MM.1S (cell line): ENCODE measurements around the gene PACRG.
A peak's percentile ranks its signal among the peaks of the same experiment; 100 is the strongest.
"Not testable (repeated sequence)": the region's sequence is repeated elsewhere in the genome, so short reads cannot be mapped to it uniquely, and the experiment has no call there.

Experiments
- DNase-seq: peaks from one replicate; pipeline ENCODE4 v3.0.0-alpha.2; 2015
- H2AFZ ChIP-seq: fragments of 300-600 bp; sonication (generic); 2 replicates; pipeline ENCODE4 v1.6.0; 2016; ENCODE audit warnings: antibody characterized with exemption, low read length
- H3F3A ChIP-seq: fragments of 300-600 bp; sonication (generic); 2 replicates; pipeline ENCODE4 v1.6.1; 2016; ENCODE audit warnings: mild to moderate bottlenecking, antibody characterized with exemption, low read length, moderate library complexity, mixed read lengths; ENCODE audit not compliant: insufficient read depth
- H3K27ac ChIP-seq: fragments of 300-600 bp; sonication (generic); 2 replicates; pipeline ENCODE4 v1.5.1; 2016; ENCODE audit warnings: mild to moderate bottlenecking, low read length
- H3K27me3 ChIP-seq: fragments of 300-600 bp; sonication (generic); replicated peaks from 2 replicates; pipeline ENCODE4 v1.6.0; 2016; ENCODE audit warnings: low read length; ENCODE audit not compliant: insufficient read depth
- H3K36me3 ChIP-seq: fragments of 300-600 bp; sonication (generic); replicated peaks from 2 replicates; pipeline ENCODE4 v1.6.1; 2016; ENCODE audit warnings: mild to moderate bottlenecking, low read length, mixed read lengths; ENCODE audit not compliant: insufficient read depth
- H3K4me1 ChIP-seq: fragments of 300-600 bp; sonication (generic); 2 replicates; pipeline ENCODE4 v1.6.1; 2016; ENCODE audit warnings: low read length, mixed read lengths
- H3K4me2 ChIP-seq: fragments of 300-600 bp; sonication (generic); 2 replicates; pipeline ENCODE4 v1.6.0; 2016; ENCODE audit warnings: low read depth, low read length
- H3K4me3 ChIP-seq: fragments of 300-600 bp; sonication (generic); 2 replicates; pipeline ENCODE4 v1.5.1; 2016; ENCODE audit warnings: low read length, mixed read lengths
- H3K79me2 ChIP-seq: fragments of 300-600 bp; sonication (generic); 2 replicates; pipeline ENCODE4 v1.6.1; 2016; ENCODE audit warnings: mixed run types, low read length, mixed read lengths
- H3K9ac ChIP-seq: fragments of 300-600 bp; sonication (generic); 2 replicates; pipeline ENCODE4 v1.6.1; 2016; ENCODE audit warnings: low read length, mixed read lengths
- H3K9me2 ChIP-seq: fragments of 300-600 bp; sonication (generic); replicated peaks from 2 replicates; pipeline ENCODE4 v1.6.1; 2016; ENCODE audit warnings: mild to moderate bottlenecking, low read length, mixed read lengths; ENCODE audit not compliant: insufficient read depth
- H3K9me3 ChIP-seq: fragments of 300-600 bp; sonication (generic); replicated peaks from 2 replicates; pipeline ENCODE4 v1.6.1; 2016; ENCODE audit warnings: mild to moderate bottlenecking, low read length, mixed read lengths; ENCODE audit not compliant: insufficient read depth
- H4K20me1 ChIP-seq: fragments of 300-600 bp; sonication (generic); 2 replicates; pipeline ENCODE4 v1.6.1; 2016; ENCODE audit warnings: mild to moderate bottlenecking, low read length, moderate library complexity, mixed read lengths; ENCODE audit not compliant: insufficient read depth
- CTCF ChIP-seq: fragments of 300-600 bp; sonication (generic); IDR thresholded peaks from 2 replicates; pipeline ENCODE4 v1.5.1; 2016; ENCODE audit warnings: antibody characterized with exemption, low read length, mixed read lengths
- EZH2 ChIP-seq: fragments of 300-600 bp; sonication (generic); optimal IDR thresholded peaks from 2 replicates; pipeline ENCODE3; 2017; ENCODE audit warnings: low read depth, mild to moderate bottlenecking, antibody characterized with exemption, low read length, mixed read lengths
- EZH2phosphoT487 ChIP-seq: fragments of 300-600 bp; sonication (generic); IDR thresholded peaks from 2 replicates; pipeline ENCODE4 v1.6.1; 2018; ENCODE audit warnings: antibody characterized with exemption, low read length

Gene PACRG

GRCh38 chr6:162727322-162728182 lies at the start of gene PACRG, which contains the start of gene PRKN:
Gene PACRG (plus strand): TSS chr6:162727974.
Gene PRKN (minus strand): TSS chr6:162727766.
- Histone ChIP-seq H3K9ac (peak within 1 kb of the TSS; percentile 76), H2AFZ (peak within 1 kb of the TSS; percentile 45; the same call in 1 of the 2 replicates), H3K4me3 (peak within 1 kb of the TSS; percentile 62), H3F3A (no peaks in the 10 kb centered on the region), H3K79me2 (no peaks in the 10 kb centered on the region), H3K27me3 (no peaks in the 10 kb centered on the region), H3K36me3 (no peaks in the 10 kb centered on the region), H3K4me1 (no peaks in the 10 kb centered on the region), H3K9me2 (no peaks in the 10 kb centered on the region), H3K27ac (peak within 1 kb of the TSS; percentile 57; the same call in 1 of the 2 replicates), H3K9me3 (no peaks in the 10 kb centered on the region), H4K20me1 (no peaks in the 10 kb centered on the region), H3K4me2 (peak within 1 kb of the TSS; percentile 45)
- no peak for TF ChIP-seq EZH2
- no peak for TF ChIP-seq EZH2phosphoT487
- no peak for TF ChIP-seq CTCF
- peak; percentile 95 for DNase-seq

GRCh38 chr6:162678896-162679295 lies 48.9 kb upstream of the PACRG start:
- DNase-seq, H3K36me3 ChIP-seq, H4K20me1 ChIP-seq, H3F3A ChIP-seq, H2AFZ ChIP-seq, H3K27me3 ChIP-seq, H3K4me1 ChIP-seq, H3K79me2 ChIP-seq, H3K9ac ChIP-seq, H3K4me2 ChIP-seq, H3K27ac ChIP-seq, H3K9me2 ChIP-seq, H3K4me3 ChIP-seq, H3K9me3 ChIP-seq: not testable (repeated sequence)

- no peak for DNase-seq
- Histone ChIP-seq H3K4me1 (no peaks in the 10 kb centered on the region), H3F3A (no peaks in the 10 kb centered on the region), H3K4me3 (no peak overlapping the region), H3K36me3 (no peaks in the 10 kb centered on the region), H3K9me2 (no peaks in the 10 kb centered on the region), H3K27me3 (no peaks in the 10 kb centered on the region), H3K9me3 (no peaks in the 10 kb centered on the region), H3K9ac (no peak overlapping the region), H4K20me1 (no peaks in the 10 kb centered on the region), H3K4me2 (no peak overlapping the region), H3K79me2 (no peaks in the 10 kb centered on the region), H3K27ac (no peak overlapping the region), H2AFZ (no peak overlapping the region)
- TF ChIP-seq CTCF: no peak
- TF ChIP-seq EZH2: no peak
- TF ChIP-seq EZH2phosphoT487: no peak
These were observed 48.1 kb upstream of the PACRG start for GRCh38 chr6:162679681-162680080.

- Histone ChIP-seq H3K9me2 (no peaks in the 10 kb centered on the region), H3K79me2 (no peaks in the 10 kb centered on the region), H3K4me3 (no peak overlapping the region), H3K4me1 (no peaks in the 10 kb centered on the region), H3K27me3 (no peaks in the 10 kb centered on the region), H3K27ac (no peak overlapping the region), H3F3A (no peaks in the 10 kb centered on the region), H3K36me3 (no peaks in the 10 kb centered on the region), H3K4me2 (no peak overlapping the region), H4K20me1 (no peaks in the 10 kb centered on the region), H2AFZ (no peak overlapping the region), H3K9ac (no peak overlapping the region), H3K9me3 (no peaks in the 10 kb centered on the region)
- TF ChIP-seq CTCF: no peak
- TF ChIP-seq EZH2: no peak
- TF ChIP-seq EZH2phosphoT487: no peak
- no peak for DNase-seq
These were observed 47.4 kb upstream of the PACRG start for GRCh38 chr6:162680367-162680766.
